ENCODE measurements around the gene RPS6KA2. TPM values are rescaled to one million over a fixed set of nuclear protein-coding genes. Genes with fewer than 3 reads are reported as not detected.
A peak's percentile ranks its signal among the peaks of the same experiment; 100 is the strongest.

RPS6KA2 gene
- total RNA-seq, 1 donor from 2014 or later: 122 TPM

DNA sequence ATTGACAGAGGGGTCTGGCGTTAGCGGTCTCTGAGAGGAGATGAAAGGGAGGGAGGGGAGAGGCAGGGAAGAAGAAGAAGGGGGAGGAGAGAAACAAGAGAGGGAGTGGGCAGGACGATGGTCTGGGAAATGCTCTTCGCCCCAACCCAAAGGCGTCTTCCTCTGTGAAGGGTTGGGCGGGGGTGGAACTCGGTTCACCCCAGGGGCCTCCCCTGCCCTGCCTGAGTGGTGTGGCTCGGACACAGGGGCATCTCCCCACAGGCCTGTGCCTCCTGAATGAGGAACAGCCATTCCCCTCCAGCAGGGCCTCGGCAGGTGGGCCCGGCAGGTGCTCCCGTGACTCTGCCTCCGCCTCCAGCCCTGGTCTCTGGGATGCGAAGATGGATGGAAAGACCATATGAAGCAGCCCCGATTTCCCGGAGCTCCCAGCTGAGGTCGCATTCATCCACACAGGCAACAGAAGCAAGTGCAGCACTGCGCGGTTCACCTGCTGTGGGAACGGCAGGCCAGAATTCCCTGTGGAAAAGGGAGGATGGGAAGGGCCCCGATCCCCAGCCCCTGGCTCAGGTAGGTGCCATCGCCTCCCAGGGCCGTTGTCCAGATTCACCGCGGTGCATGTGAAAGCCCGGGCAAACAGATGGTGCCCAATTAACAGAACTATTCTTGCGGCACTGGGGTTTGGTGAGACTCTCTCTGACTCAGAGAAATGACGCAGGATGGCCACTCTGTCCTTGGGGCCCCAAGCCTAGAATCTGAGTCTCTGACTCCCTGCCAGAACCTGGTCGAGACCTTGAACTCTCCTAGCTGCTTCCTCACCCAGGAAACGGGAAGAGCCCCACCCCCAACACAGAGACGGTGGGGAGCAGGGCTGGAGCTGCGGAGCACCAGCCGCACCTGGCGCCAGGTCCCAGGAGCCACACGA is 29.4 kb upstream of the RPS6KA2 start:
- DNase-seq (ENCODE audit: low read depth in 2 of 2): no peak

DNA sequence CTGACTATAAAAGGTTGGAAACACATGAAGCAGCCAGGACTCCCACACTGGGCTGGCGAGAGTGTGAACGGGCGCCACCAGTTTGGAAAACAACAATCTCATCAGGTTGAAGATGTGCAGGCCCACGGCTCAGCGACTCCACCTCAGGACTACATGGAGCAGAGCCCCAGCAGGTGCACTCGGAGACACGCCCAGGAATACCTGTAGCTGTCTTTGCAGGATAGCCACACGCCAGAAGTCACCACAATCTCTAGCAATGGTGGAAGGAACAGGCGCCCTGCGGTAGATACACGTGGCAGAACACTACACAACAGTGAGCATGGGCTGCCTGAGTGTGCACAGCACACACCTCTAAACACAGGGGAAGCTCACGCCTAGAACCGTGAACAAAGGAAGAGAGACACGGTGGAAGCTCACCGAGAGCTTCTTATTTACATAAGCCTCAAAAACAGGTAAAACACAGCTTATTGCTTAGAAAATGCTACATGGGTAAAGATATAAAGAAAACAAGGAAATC is 28.7 kb upstream of the RPS6KA2 start:
- no peak for DNase-seq (ENCODE audit: low read depth in 2 of 2)

DNA sequence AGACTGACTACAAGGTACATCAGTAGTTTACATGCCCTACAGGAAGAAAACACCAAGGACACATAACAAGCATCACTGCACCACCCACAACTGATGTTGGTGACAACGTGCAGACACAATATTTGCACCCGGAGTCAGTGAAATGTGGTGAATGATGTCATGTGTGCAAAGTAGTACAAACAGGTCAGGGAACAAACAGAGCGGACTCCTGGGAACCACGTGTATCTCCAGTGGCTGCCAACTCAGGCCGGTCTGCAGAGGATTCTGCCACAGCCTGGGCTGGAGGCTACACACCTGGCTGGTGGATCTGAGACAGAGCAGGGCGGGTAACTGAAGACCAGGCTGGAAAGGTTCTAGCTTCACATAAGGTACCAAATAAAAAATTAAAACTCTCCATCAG is 28.2 kb upstream of the RPS6KA2 start:
- DNase-seq (ENCODE audit: low read depth in 2 of 2): no peak

DNA sequence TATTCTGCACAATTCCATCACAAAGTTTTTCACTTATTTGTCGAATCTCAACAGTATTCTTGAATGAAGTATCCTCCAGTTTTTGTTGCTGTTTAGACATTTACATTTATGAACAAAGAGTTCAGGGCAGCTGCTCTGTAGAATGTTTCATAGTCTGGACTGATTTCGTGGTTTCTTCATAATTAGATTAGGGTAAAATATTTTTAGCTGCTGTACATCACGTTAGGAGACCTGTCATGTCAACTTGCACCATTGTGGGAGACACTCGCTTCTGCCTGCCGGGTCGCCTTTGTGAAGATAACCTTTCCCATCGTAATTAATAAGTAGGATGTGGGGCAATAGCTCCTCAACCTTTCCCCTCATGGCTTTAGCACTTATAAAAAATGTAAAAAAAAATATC is 27.5 kb upstream of the RPS6KA2 start:
- DNase-seq (ENCODE audit: low read depth in 2 of 2): no peak

DNA sequence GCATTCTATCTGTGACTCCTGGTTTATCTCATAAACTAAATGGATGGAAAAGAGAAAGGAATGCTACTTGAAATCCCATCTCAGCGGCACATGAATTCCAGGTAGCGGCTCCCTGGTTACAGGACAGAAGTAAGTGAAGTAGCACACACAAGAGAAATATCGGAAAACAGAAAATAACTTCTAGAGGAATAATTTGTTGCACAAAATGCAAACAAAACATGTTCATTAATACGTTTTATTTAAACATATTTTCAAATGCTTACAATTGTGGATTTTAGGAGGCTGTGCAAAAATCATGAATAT is 26.5 kb upstream of the RPS6KA2 start:
- DNase-seq (ENCODE audit: low read depth in 2 of 2): no peak

DNA sequence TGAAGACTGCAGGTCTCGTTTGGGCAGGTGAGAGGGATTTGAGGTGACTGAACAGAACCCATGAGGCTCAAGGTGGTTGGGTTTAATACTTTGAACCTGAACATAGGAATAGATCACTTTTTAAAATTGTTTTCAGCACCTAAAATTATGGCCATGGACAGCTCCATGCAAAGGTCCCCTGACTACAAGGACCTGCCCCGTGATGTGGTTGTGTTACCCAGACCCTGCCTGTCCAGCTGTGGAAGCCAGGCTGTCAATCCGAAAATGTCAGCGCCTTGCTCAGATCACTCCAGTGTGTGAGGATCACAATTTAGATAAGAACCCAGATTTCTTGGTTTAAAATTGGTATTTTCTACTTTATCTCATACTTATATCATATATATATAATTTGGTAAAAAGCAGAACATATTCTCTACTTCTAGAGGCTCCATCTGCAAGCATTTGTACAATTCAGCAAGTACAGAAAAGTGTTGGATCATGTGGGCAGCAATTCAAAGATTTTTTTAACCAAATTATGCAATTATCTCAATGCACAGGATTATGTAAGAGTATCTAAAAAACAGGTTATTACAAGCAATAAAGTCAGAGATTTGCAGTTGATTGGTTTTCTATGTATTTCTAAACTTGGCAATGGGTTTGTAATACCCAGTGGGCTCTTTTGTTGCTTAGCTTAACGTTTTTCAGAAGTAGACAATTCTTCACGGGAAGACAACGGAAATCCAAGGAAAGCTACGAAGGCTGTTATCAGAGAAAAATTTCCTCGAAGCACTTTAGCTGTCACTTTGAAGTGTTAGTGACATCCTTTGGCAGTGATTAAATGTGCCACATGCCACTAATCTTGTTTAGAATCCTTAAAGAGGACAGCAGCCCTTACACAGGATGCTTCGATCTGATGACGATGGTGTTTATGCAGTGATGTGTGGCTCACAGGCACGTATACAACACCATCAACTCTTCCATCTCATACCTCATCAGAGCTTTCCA is 24.1 kb upstream of the RPS6KA2 start:
- DNase-seq (ENCODE audit: low read depth in 2 of 2): no peak

- DNase-seq (ENCODE audit: low read depth in 2 of 2): no peak
These were observed 23.0 kb upstream of the RPS6KA2 start for GRCh38 chr6:166650047-166650446.

DNA sequence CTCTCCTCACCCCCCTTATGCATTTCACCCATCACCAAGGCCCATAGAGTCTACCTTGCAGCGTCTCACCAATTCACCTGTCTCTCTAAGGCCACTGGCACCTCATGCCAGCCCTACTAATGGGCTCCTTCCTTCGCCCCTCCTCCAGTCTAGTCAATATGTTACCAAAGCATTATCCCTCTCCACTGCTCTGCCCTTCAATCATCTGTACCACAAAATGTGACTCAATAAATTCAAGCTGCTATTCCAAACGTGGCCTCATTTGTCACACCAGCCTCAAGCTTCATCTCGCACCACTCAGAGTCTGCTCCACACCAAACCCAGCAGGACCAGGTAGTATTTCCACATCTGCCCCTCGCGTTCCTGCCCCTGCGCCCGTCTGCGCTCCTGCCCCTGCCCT is 21.8 kb upstream of the RPS6KA2 start:
- no peak for DNase-seq (ENCODE audit: low read depth in 2 of 2)

DNA sequence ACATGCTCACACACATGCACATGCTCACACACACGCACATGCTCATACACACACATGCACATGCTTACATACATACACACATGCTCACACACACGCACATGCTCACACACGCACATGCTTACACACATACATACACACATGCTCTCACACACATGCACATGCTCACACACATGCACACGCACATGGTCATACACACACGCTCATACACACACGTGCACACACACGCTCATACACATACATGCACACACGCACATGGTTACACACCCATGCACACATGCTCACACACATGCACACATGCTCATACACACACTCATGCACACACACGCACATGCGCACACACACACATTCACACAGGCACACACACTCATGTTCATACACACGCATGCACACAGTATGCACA is 20.8 kb upstream of the RPS6KA2 start:
- DNase-seq (ENCODE audit: low read depth in 2 of 2): no peak

GRCh38 chr6:166646716-166647115 is 19.7 kb upstream of the RPS6KA2 start:
- DNase-seq (ENCODE audit: low read depth in 2 of 2): no peak

GRCh38 chr6:166645896-166646295 is 18.8 kb upstream of the RPS6KA2 start:
- DNase-seq (ENCODE audit: low read depth in 2 of 2): no peak

DNA sequence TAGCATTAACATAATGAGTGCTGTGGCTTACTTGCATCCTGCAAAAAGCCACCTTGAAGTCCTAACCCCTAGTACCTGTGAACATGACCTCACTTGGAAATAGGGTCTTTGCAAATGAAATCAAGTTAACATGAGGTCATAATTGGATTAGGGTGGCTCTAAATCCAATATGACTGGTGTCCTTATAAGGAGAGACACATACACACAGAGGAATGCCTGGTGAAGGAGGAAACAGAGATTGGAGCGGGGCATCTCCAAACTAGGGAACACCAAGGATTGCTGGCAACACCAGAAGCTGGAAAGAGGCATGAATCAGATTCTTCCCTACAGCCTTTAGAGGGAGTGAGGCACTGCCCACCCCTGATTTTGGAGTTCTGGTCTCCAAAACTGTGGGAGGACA is 17.6 kb upstream of the RPS6KA2 start:
- no peak for DNase-seq (ENCODE audit: low read depth in 2 of 2)

DNA sequence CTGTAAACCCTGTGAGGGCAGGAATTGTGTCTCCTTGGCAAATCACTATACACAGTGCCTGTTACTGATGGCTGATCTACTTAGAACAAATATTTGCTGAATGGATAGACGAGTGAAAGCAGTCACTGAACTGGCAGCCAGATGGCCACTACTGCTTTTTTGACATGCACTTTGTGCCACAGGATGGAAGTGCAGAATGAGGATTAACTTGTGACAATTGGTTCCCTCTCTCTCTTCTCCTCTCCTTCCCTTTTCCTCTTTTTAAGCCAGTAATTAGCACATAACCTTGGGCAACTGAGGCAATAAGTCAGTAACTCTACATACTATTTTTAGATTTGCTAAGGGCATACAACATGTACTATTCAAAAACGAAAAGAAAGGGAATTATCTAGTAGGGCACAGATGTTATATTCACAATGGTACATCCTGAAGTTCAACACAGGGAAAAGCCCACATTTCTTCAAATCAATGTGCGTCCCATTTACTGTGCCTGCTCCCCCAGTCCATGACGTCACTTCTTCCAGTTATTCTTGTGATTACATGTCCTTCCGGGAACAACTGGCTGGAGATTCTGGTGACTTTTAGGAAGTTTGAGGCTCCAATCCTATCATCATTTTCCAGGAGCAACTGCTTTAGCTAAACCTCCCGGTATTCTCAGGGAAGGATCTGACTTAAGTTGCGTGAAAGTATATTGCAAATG is 17.0 kb upstream of the RPS6KA2 start:
- peak in 1 of 2 donors; percentile 40 for DNase-seq (ENCODE audit: low read depth in 2 of 2)

- DNase-seq (ENCODE audit: low read depth in 2 of 2): no peak
These were observed 15.6 kb upstream of the RPS6KA2 start for GRCh38 chr6:166642646-166643045.

DNA sequence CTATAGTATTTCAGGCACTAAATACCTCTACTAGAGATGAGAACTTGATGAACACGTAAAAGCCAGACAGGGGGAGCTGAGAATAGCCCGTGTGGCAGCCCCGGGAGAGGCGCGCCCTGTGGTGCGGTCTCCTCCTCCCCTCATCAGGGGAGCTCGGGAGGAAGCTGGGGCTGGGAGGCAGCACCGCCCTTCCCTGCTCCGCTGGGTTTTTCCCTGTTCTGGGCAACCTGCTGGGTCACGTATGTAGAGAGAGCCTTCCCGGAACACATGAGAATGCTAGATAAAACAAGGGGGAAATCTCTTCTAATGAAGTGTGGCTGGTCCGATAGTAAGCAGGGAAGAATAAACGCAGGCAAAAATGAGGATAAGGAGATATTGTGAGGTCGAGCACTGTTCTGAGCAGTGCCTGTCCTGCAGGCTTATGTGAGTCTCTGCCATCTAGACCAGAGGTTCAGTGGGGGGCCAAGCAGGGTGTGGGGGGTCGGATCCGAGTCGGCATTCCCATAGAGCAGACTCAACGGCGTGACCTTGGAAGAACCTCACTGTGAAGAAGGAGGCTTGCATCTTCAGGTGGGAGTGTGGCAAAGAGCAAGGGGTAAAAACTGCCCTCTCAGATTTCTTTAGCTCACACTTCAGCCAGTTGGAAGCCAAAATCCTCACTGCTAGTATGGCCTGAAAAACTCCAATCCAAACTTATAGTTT is 13.4 kb upstream of the RPS6KA2 start:
- peak; percentile 61 to 78 for DNase-seq (ENCODE audit: low read depth in 2 of 2)

DNA sequence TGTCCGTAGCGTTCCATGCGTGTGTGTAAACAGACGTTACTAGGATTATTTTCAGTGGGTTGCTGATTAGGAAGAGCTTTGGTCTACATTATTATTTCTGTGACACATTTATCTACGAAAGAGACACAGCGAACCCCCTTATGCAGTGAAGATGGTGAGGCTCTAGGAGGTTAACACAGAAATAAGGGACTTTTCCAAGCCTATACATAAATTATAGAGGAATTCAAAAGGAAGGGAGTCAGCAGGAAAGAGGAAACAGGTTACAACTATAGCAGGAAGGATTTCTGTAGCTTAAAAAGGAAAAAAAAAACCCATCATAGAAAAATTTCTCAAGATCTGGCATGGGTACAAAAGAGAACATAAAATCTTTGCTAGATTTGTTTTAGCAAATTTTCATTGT is 12.9 kb upstream of the RPS6KA2 start:
- DNase-seq (ENCODE audit: low read depth in 2 of 2): peak in 1 of 2 donors; percentile 50

DNA sequence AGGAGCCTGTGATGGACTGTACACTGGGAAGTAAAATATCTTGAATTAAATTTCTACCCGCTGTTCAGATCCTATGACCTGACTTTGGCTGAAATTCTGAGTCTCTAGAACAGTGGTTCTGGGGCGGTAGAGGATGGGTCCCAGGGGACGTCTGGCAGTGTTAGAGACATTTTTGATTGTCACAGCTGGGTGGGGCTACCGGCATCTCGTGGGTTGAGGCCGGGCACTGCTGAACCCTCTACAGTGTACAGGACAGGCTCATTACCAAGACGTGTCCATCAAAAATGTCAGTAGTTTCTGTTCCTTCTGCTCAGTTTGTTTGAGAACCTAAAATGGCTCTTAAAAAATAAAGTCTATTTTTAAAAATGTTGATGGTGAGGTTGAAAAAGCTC is 11.5 kb upstream of the RPS6KA2 start:
- DNase-seq (ENCODE audit: low read depth in 2 of 2): no peak

DNA sequence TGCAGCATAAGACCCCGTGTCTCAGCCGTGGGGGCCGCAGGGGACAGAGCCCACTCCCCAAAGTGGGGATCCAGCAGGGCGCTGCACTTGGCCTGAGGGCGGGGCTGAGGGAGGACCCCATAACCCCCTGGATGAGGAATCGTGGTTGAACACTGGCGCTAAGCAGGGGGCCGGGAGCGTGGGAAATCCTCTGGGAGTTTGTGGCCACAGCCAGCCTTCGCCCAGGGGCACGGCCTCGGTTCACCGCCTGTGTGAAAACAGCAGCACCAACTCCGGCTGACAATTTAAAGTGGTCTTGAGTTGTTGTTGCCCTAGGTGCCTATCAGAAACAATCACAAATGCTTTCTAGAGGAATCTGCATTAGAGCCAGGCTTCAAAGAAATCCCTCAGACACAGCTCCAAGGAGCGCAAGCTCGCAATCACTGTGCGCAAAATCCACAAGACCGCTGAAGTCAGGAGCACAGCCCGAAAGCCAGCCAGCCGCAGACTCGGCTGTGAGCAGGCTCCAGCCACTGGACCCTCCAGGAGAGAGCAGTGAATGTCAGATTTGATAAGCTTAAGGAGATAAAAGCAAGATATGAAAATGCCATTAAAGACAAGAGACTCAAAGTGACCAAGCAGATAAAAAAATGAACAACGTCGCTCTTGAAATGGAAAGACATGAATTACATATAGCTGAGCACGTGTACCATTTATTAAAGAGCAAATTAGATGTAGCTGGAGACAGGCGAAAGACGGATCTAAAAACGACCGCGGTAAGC is 10.9 kb upstream of the RPS6KA2 start:
- no peak for DNase-seq (ENCODE audit: low read depth in 2 of 2)

DNA sequence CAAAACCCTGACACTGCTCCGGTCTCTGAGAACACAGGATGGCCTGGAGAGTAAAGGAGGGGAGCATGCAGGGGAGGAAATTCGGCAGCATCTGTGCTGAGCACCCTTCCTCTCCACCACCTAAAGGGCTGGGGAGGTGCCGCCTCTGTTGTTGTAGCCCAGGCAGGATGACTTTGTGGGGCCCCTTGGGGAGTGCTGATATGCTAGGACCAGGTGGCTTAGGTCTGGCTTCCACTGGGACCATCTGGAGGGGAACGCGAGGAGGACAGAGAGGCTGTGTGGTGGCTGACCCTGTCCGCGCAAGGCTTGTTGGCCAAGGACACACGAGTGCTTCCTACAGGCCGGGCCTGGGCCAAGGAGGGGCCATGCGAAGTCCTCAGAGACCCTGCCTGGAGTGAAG is 9.9 kb upstream of the RPS6KA2 start:
- no peak for DNase-seq (ENCODE audit: low read depth in 2 of 2)

- DNase-seq (ENCODE audit: low read depth in 2 of 2): no peak
These were observed 9.3 kb upstream of the RPS6KA2 start for GRCh38 chr6:166636191-166636933.
